ENCODE results near the gene GRAMD1A. TPM values are rescaled to one million over a fixed set of nuclear protein-coding genes. Genes with fewer than 3 reads are reported as not detected.

The GRAMD1A gene
- total RNA-seq, 1 donor from 2014 or later, result 90.7 TPM

GRCh38 chr19:34960940-34961679 lies 39.0 kb upstream of the GRAMD1A start:
- Histone ChIP-seq H3K27me3 (ENCODE audit: low read depth) (no peaks in the 10 kb centered on the region), H3K9me3 (peaks cover 55% of the 10 kb centered on the region), H3K4me3 (peak overlapping the region; percentile 11), H3K36me3 (peaks cover 42% of the 10 kb centered on the region), H3K4me1 (peaks cover 11% of the 10 kb centered on the region), H3K27ac (peak overlapping the region; percentile 53)
- intact Hi-C loops (cut with DNase I), result no loop called here
- DNase-seq (no peak), ATAC-seq (no peak)
- no peak for TF ChIP-seq CTCF (IDR thresholded peaks at IDR 0.05)

DNA sequence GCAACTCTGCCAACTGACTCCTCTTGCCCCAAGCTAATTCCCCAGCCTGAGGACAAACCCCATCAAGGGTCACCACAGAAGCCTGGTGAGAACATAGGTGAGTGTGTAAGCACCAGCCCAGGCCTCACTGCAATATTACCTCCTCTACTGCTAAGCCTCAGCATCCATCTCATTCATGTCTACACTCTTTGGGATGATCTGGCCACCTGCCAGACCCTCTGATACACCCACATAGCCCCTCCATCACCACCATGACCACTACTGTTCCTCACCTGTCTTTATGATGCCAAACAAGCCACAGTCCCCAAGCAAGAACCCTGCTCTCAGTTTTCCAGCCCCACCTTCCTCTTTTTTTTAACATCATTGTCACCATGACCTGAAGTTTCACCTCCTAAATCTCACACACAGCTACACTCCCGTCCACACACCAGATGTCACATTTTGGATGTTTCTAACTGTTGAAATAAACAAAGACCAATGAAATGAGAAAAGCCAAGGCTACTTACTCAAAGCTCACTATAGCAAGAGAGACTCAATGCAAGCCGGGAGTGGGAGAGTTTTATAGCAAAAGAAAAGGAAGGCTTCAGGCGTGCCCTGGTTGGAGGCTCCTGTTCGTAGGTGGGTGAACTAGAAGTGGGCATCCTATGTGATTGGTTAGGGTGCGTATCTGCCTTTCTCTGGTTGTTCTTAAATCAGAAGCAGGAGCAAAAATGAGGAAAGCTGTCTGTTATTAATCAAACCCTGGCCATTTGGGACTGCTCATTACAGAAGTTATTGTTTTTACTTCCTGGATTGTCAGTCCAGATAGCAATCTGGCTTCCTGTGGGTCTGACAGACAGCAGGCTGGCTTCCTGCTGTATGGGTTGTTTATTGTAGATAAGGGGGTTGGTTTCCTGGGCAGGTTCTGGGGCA lies 38.1 kb upstream of the GRAMD1A start:
- Histone ChIP-seq H3K4me1 (peaks cover 11% of the 10 kb centered on the region), H3K27ac (peak overlapping the region; percentile 88), H3K4me3 (peak overlapping the region; percentile 99), H3K9me3 (peaks cover 46% of the 10 kb centered on the region), H3K36me3 (peaks cover 37% of the 10 kb centered on the region), H3K27me3 (ENCODE audit: low read depth) (no peaks in the 10 kb centered on the region)
- no peak for TF ChIP-seq CTCF (IDR thresholded peaks at IDR 0.05)
- intact Hi-C loops (cut with DNase I), result no loop called here
- DNase-seq (no peak), ATAC-seq (peak in 1 of 2 donors; percentile 41)

GRCh38 chr19:34962687-34963572 lies 37.2 kb upstream of the GRAMD1A start:
- Histone ChIP-seq H3K9me3 (peaks cover 37% of the 10 kb centered on the region), H3K4me3 (peak overlapping the region; percentile 99), H3K27ac (peak overlapping the region; percentile 88), H3K27me3 (ENCODE audit: low read depth) (no peaks in the 10 kb centered on the region), H3K4me1 (peaks cover 11% of the 10 kb centered on the region), H3K36me3 (peaks cover 29% of the 10 kb centered on the region)
- peak; percentile 33 to 35 for ATAC-seq
- TF ChIP-seq CTCF (IDR thresholded peaks at IDR 0.05), result no peak
- intact Hi-C loops (cut with DNase I), result no loop called here
- DNase-seq, result no peak

- peaks cover 28% of the 10 kb centered on the region for H3K9me3 ChIP-seq
- peaks cover 11% of the 10 kb centered on the region for H3K4me1 ChIP-seq
- ATAC-seq, result peak; percentile 85 to 90
- intact Hi-C loops (cut with DNase I), result no loop called here
- peak; percentile 84 for DNase-seq
- no peaks in the 10 kb centered on the region for H3K27me3 ChIP-seq (ENCODE audit: low read depth)
- peak within 1 kb of the TSS; percentile 99 for H3K4me3 ChIP-seq
- TF ChIP-seq CTCF (IDR thresholded peaks at IDR 0.05), result no peak
- H3K36me3 ChIP-seq, result peaks cover 21% of the 10 kb centered on the region
- peak within 1 kb of the TSS; percentile 88 for H3K27ac ChIP-seq
Measured at GRCh38 chr19:34963573-34964406, 36.3 kb upstream of the GRAMD1A start, which contains the start of gene ZNF792. ZNF792 (minus strand) TSS chr19:34964229; CDS start chr19:34963662, 567 bp downstream.
